ENCODE measurements around the gene PDCD1.

- TF ChIP-seq CTCF (conservative IDR thresholded peaks at IDR 0.05; ENCODE audit: low read depth, low read length), result no peak
- TF ChIP-seq EZH2 (IDR thresholded peaks at IDR 0.05; ENCODE audit: low read length, unreplicated experiment), result no peak
- TF ChIP-seq EZH2phosphoT487 (IDR thresholded peaks at IDR 0.05; ENCODE audit: borderline replicate concordance, low read length), result no peak
These were observed 37.3 kb upstream of the PDCD1 start for GRCh38 chr2:241895712-241896641.

Measured in PC-3 (cell line).